Gastroesophageal sphincter (tissue), 3 donors: Measurements from ENCODE around the gene FAM219B.
"Not testable (repeated sequence)": the region's sequence is repeated elsewhere in the genome, so short reads cannot be mapped to it uniquely, and the experiment has no call there.

Experiments
- EP300 ChIP-seq: sonication (generic); formaldehyde crosslinking; IDR thresholded peaks from one replicate; pipeline ENCODE4 v1.6.1; 2017; ENCODE audit warnings: antibody characterized with exemption, mild to moderate bottlenecking
- POLR2A ChIP-seq, 2 donors: fragments of 450-650 bp; IDR thresholded peaks; one replicate each; pipeline ENCODE4 v1.6.1; 2017; ENCODE audit warnings: antibody characterized with exemption in 2 of 2, mild to moderate bottlenecking in 2 of 2, moderate library complexity in 1 of 2
- POLR2AphosphoS5 ChIP-seq: sonication (generic); formaldehyde crosslinking; IDR thresholded peaks from one replicate; pipeline ENCODE4 v1.6.1; 2017; ENCODE audit warnings: antibody characterized with exemption
- TF ChIP-seq, protein P1 (sequence below), 4 experiments: fragments of 200-600 bp in 2 of 4; fragments of 450-650 bp in 2 of 4; sonication (generic) in 1 of 4; IDR thresholded peaks; one replicate each; pipeline ENCODE4 v1.5.1; 2017 to 2019; ENCODE audit warnings: antibody characterized with exemption in 4 of 4, mild to moderate bottlenecking in 2 of 4, moderate library complexity in 2 of 4

DNA sequence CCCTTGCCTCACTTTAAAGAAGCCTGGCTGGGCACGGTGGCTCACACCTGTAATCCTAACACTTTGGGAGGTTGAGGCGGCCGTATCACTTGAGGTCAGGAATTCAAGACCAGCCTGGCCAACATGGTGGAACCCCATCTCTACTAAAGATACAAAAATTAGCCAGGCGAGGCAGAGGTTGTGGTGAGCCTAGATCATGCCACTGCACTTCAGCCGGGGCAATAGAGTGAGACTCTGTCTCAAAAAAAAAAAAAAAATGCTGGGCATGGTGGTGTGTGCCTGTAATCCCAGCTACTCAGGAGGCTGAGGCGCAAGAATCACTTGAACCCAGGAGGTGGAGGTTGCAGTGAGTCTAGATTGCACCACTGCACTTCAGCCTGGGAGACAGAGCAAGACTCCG is 12.3 kb downstream of the FAM219B start:
- TF ChIP-seq, protein P1, sequence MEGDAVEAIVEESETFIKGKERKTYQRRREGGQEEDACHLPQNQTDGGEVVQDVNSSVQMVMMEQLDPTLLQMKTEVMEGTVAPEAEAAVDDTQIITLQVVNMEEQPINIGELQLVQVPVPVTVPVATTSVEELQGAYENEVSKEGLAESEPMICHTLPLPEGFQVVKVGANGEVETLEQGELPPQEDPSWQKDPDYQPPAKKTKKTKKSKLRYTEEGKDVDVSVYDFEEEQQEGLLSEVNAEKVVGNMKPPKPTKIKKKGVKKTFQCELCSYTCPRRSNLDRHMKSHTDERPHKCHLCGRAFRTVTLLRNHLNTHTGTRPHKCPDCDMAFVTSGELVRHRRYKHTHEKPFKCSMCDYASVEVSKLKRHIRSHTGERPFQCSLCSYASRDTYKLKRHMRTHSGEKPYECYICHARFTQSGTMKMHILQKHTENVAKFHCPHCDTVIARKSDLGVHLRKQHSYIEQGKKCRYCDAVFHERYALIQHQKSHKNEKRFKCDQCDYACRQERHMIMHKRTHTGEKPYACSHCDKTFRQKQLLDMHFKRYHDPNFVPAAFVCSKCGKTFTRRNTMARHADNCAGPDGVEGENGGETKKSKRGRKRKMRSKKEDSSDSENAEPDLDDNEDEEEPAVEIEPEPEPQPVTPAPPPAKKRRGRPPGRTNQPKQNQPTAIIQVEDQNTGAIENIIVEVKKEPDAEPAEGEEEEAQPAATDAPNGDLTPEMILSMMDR (IDR thresholded peaks at IDR 0.05): not testable (repeated sequence)
- not testable (repeated sequence) for TF ChIP-seq EP300; POLR2A (IDR thresholded peaks at IDR 0.05); POLR2AphosphoS5
